ENCODE measurements around the gene RASGRP2.

DNA sequence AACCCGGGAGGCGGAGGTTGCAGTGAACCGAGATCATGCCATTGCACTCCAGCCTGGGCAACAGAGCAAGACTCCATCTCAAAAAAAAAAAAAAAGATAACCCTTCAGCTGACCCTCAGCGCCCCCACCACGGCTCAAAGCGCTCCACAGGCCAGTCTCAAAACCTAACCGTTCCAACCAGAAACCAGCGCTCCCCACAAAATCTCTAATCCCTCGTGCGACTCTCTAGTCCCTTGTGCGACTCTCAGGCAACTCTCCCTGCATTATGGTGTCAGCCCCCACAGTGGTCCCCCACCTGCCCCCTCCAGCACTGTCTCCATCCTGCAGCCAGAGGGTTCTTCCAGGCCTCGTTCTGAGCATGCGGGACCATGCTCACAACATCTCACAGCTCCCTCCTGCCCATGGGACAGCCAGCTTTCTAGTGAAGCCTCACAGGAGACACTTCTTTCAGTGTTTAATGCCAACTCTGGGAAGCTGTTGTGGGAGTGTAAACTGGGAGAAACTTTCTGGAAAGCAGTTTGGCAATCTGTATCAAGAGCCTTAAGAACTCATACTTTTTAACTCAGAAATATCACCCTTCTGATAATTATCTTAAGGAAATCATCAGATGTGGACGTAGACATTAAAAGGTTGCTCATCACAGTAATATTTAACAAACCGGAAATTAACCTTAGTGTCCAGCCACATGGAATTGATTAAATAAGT is 4.2 kb upstream of the RASGRP2 start:
- TF ChIP-seq, protein P1, sequence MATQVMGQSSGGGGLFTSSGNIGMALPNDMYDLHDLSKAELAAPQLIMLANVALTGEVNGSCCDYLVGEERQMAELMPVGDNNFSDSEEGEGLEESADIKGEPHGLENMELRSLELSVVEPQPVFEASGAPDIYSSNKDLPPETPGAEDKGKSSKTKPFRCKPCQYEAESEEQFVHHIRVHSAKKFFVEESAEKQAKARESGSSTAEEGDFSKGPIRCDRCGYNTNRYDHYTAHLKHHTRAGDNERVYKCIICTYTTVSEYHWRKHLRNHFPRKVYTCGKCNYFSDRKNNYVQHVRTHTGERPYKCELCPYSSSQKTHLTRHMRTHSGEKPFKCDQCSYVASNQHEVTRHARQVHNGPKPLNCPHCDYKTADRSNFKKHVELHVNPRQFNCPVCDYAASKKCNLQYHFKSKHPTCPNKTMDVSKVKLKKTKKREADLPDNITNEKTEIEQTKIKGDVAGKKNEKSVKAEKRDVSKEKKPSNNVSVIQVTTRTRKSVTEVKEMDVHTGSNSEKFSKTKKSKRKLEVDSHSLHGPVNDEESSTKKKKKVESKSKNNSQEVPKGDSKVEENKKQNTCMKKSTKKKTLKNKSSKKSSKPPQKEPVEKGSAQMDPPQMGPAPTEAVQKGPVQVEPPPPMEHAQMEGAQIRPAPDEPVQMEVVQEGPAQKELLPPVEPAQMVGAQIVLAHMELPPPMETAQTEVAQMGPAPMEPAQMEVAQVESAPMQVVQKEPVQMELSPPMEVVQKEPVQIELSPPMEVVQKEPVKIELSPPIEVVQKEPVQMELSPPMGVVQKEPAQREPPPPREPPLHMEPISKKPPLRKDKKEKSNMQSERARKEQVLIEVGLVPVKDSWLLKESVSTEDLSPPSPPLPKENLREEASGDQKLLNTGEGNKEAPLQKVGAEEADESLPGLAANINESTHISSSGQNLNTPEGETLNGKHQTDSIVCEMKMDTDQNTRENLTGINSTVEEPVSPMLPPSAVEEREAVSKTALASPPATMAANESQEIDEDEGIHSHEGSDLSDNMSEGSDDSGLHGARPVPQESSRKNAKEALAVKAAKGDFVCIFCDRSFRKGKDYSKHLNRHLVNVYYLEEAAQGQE (IDR thresholded peaks at IDR 0.05; ENCODE audit: unreplicated experiment) = no peak
- TF ChIP-seq, protein P2, sequence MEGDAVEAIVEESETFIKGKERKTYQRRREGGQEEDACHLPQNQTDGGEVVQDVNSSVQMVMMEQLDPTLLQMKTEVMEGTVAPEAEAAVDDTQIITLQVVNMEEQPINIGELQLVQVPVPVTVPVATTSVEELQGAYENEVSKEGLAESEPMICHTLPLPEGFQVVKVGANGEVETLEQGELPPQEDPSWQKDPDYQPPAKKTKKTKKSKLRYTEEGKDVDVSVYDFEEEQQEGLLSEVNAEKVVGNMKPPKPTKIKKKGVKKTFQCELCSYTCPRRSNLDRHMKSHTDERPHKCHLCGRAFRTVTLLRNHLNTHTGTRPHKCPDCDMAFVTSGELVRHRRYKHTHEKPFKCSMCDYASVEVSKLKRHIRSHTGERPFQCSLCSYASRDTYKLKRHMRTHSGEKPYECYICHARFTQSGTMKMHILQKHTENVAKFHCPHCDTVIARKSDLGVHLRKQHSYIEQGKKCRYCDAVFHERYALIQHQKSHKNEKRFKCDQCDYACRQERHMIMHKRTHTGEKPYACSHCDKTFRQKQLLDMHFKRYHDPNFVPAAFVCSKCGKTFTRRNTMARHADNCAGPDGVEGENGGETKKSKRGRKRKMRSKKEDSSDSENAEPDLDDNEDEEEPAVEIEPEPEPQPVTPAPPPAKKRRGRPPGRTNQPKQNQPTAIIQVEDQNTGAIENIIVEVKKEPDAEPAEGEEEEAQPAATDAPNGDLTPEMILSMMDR (conservative IDR thresholded peaks at IDR 0.05; ENCODE audit: low read depth in 2 of 2) = no peak
- TF ChIP-seq ZNF114 (CRISPR knock-in tag; IDR thresholded peaks at IDR 0.05) (no peak), EZH2phosphoT487 (IDR thresholded peaks at IDR 0.05; ENCODE audit: unreplicated experiment) (no peak), EZH2 (IDR thresholded peaks at IDR 0.05; ENCODE audit: low read depth, unreplicated experiment) (no peak), ETS1 (IDR thresholded peaks at IDR 0.05) (no peak), CREB1 (CRISPR knock-in tag; IDR thresholded peaks at IDR 0.05; ENCODE audit: low read depth) (no peak), POLR2AphosphoS5 (IDR thresholded peaks at IDR 0.05; ENCODE audit: low read depth) (no peak), STAT1 (IDR thresholded peaks at IDR 0.05; ENCODE audit: unreplicated experiment) (no peak), ZNF462 (CRISPR knock-in tag; IDR thresholded peaks at IDR 0.05) (no peak)

Measured in GM23338 (cell line).